ENCODE data around the gene ADSL. TPM values are rescaled to one million over a fixed set of nuclear protein-coding genes. Genes with fewer than 3 reads are reported as not detected.

ADSL gene
- total and polyA plus RNA-seq, 4 donors, result 19.4 to 54.5 (median 39.8) TPM

DNA sequence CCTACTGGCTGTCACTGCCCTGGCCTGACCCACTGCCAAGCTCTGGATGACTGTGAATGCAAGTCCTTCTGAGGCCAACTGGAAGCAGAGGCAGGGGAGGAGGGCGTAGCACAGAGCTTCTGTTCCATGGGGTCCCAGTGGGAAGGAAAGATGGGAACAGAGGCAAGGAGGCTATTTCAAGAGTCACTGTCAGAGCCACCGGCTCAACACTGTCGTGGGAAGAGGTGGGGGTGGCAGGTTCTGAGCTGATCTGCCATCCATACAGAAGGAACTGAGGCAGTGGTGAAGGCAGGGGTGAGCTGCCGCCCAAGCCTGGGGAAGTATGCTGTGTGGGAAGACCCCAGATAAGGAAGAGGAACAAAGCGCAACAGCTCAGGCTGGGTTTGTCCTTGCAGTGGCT lies 78.8 kb downstream of the ADSL start (continued):
- TF ChIP-seq GABPA (IDR thresholded peaks at IDR 0.05 in 1 of 2, conservative IDR thresholded peaks at IDR 0.05 in 1 of 2) (no peak), HNF4G (IDR thresholded peaks at IDR 0.05) (no peak)
- TF ChIP-seq, protein P1, sequence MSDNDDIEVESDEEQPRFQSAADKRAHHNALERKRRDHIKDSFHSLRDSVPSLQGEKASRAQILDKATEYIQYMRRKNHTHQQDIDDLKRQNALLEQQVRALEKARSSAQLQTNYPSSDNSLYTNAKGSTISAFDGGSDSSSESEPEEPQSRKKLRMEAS (IDR thresholded peaks at IDR 0.05), result no peak

DNA sequence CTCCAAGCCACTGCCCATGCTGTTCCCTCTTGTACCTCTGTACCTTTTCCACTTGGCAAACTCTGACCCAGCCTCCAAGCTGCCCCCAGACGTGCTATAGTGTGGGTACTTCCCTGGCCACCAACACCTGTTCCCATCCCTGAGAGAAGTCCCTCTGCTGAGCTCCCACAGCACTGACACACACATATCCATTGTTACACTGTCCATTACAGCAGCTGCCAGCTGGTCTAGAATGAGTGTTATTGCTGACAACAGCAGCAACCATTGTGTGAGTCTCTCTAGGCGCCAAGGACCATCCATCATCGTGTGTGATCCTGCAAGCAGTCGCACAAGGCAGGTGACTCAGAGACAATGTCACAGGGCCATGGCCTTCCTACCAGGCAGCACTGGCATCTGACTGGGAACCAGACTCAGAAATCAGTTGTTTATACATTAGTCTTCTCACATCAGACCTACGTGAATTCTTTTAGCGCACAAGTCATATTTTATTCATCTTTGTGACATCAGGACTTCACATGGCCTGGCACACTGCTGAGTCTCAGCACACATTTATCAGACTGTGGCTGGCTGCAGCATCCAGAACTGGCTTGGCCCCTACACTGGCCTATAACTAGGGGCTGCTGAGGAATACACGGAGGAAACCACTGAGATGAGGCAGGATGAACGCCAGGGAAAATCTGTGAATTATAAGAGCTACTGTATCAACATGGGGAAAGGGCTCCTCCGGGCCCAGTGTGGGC lies 80.5 kb downstream of the ADSL start:
- no peak overlapping the region for H3K27ac ChIP-seq (ENCODE audit: low read depth in 1 of 2, low read length in 2 of 2)
- H3K36me3 ChIP-seq (ENCODE audit: control insufficient read depth in 4 of 4, insufficient read depth in 3 of 4, low read depth in 1 of 4, low read length in 3 of 4), result peaks cover 0 to 49% (median 21%) of the 10 kb centered on the region in 4 donors
- DNase-seq (ENCODE audit: low spot score), result no peak
- H3K9ac ChIP-seq (ENCODE audit: low read depth in 1 of 2, low read length in 2 of 2), result no peak overlapping the region
- no peaks in the 10 kb centered on the region for H3K27me3 ChIP-seq (ENCODE audit: control insufficient read depth in 4 of 4, insufficient read depth in 4 of 4, low read length in 3 of 4)
- TF ChIP-seq, protein P1 (IDR thresholded peaks at IDR 0.05), result no peak
- H3K4me1 ChIP-seq (ENCODE audit: control insufficient read depth in 4 of 4, insufficient read depth in 4 of 4, low read length in 3 of 4), result no peaks in the 10 kb centered on the region
- no peak overlapping the region for H3K4me3 ChIP-seq (ENCODE audit: low read depth in 1 of 3, low read length in 3 of 3)
- no peaks in the 10 kb centered on the region for H3K9me3 ChIP-seq (ENCODE audit: control insufficient read depth in 4 of 4, low read length in 3 of 4)
- WGBS, result 92% methylated on average over 9 of the region's 9 CpGs

DNA sequence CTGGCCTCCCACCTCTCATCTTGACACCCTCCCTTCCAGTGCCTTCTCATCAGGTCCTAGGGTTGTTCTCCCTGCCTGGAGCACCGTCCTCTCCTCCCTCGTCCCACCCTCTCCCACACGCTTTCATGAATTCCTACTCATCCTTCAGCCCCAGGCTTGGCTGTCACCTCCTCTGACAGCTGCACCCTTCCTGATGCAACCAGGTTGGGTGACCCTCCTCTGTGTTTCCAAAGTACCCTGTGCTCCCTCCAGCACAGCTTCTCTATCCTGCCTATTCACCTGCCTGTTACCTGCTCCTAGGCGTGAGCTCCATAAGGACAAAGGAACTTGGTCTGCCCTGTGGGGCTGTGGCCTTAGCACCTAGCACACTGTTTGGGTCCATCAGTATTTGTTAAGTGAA lies 82.5 kb downstream of the ADSL start:
- WGBS, result 95% methylated on average over 4 of the region's 4 CpGs
- no peak for DNase-seq (ENCODE audit: low spot score)
- no peaks in the 10 kb centered on the region for H3K9me3 ChIP-seq (ENCODE audit: control insufficient read depth in 4 of 4, low read length in 3 of 4)
- no peaks in the 10 kb centered on the region for H3K27me3 ChIP-seq (ENCODE audit: control insufficient read depth in 4 of 4, insufficient read depth in 4 of 4, low read length in 3 of 4)
- H3K9ac ChIP-seq (ENCODE audit: low read depth in 1 of 2, low read length in 2 of 2), result no peak overlapping the region
- H3K27ac ChIP-seq (ENCODE audit: low read depth in 1 of 2, low read length in 2 of 2), result no peak overlapping the region
- H3K4me3 ChIP-seq (ENCODE audit: low read depth in 1 of 3, low read length in 3 of 3), result no peak overlapping the region
- TF ChIP-seq FOXA2 (IDR thresholded peaks at IDR 0.05) (no peak), FOXA1 (IDR thresholded peaks at IDR 0.05) (no peak)
- H3K4me1 ChIP-seq (ENCODE audit: control insufficient read depth in 4 of 4, insufficient read depth in 4 of 4, low read length in 3 of 4), result peaks cover 0 to 3% (median 0%) of the 10 kb centered on the region in 4 donors
- peaks cover 0 to 33% (median 18%) of the 10 kb centered on the region in 4 donors for H3K36me3 ChIP-seq (ENCODE audit: control insufficient read depth in 4 of 4, insufficient read depth in 3 of 4, low read depth in 1 of 4, low read length in 3 of 4)

DNA sequence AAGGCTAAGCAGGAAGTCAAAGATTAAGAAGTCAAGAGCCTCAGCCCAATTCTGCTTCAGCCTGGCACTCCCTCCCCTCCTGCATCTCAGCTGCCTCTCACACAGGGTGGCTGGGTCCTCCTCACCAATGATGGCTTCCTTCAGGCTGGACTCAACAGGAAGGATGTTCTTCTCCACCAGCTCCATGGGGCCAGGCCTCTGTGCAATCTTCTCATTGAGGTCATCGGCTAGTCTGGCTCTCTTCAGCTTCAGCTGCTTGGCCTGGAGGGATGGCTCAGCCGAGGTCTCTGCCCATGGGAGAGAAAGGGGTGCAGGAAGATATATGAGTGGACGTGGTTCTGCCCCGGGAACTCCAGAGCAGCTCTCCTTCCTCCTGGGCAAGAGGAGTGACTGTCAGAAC lies 83.2 kb downstream of the ADSL start:
- Histone ChIP-seq H3K27ac (ENCODE audit: low read depth in 1 of 2, low read length in 2 of 2) (no peak overlapping the region), H3K36me3 (ENCODE audit: control insufficient read depth in 4 of 4, insufficient read depth in 3 of 4, low read depth in 1 of 4, low read length in 3 of 4) (peaks cover 0 to 28% (median 18%) of the 10 kb centered on the region in 4 donors), H3K4me1 (ENCODE audit: control insufficient read depth in 4 of 4, insufficient read depth in 4 of 4, low read length in 3 of 4) (peaks cover 0 to 3% (median 0%) of the 10 kb centered on the region in 4 donors), H3K4me3 (ENCODE audit: low read depth in 1 of 3, low read length in 3 of 3) (no peak overlapping the region), H3K9me3 (ENCODE audit: control insufficient read depth in 4 of 4, low read length in 3 of 4) (no peaks in the 10 kb centered on the region), H3K27me3 (ENCODE audit: control insufficient read depth in 4 of 4, insufficient read depth in 4 of 4, low read length in 3 of 4) (no peaks in the 10 kb centered on the region), H3K9ac (ENCODE audit: low read depth in 1 of 2, low read length in 2 of 2) (no peak overlapping the region)
- WGBS, result 94% methylated on average over 4 of the region's 4 CpGs
- no peak for DNase-seq (ENCODE audit: low spot score)
- TF ChIP-seq RAD21 (IDR thresholded peaks at IDR 0.05) (no peak), SP1 (IDR thresholded peaks at IDR 0.05) (no peak), TAF1 (conservative IDR thresholded peaks at IDR 0.05) (no peak), FOXA1 (IDR thresholded peaks at IDR 0.05) (no peak), EGR1 (IDR thresholded peaks at IDR 0.05; ENCODE audit: low read depth in 2 of 2) (no peak), RXRA (IDR thresholded peaks at IDR 0.05) (no peak), JUND (IDR thresholded peaks at IDR 0.05) (no peak), GABPA (IDR thresholded peaks at IDR 0.05 in 1 of 2, conservative IDR thresholded peaks at IDR 0.05 in 1 of 2) (no peak), YY1 (IDR thresholded peaks at IDR 0.05) (no peak), HNF4G (IDR thresholded peaks at IDR 0.05) (no peak), FOXA2 (IDR thresholded peaks at IDR 0.05) (no peak), NR2F2 (IDR thresholded peaks at IDR 0.05) (no peak), HNF4A (conservative IDR thresholded peaks at IDR 0.05) (no peak)
- TF ChIP-seq, protein P2, sequence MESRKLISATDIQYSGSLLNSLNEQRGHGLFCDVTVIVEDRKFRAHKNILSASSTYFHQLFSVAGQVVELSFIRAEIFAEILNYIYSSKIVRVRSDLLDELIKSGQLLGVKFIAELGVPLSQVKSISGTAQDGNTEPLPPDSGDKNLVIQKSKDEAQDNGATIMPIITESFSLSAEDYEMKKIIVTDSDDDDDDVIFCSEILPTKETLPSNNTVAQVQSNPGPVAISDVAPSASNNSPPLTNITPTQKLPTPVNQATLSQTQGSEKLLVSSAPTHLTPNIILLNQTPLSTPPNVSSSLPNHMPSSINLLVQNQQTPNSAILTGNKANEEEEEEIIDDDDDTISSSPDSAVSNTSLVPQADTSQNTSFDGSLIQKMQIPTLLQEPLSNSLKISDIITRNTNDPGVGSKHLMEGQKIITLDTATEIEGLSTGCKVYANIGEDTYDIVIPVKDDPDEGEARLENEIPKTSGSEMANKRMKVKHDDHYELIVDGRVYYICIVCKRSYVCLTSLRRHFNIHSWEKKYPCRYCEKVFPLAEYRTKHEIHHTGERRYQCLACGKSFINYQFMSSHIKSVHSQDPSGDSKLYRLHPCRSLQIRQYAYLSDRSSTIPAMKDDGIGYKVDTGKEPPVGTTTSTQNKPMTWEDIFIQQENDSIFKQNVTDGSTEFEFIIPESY (IDR thresholded peaks at IDR 0.05), result no peak
- TF ChIP-seq, protein P3, sequence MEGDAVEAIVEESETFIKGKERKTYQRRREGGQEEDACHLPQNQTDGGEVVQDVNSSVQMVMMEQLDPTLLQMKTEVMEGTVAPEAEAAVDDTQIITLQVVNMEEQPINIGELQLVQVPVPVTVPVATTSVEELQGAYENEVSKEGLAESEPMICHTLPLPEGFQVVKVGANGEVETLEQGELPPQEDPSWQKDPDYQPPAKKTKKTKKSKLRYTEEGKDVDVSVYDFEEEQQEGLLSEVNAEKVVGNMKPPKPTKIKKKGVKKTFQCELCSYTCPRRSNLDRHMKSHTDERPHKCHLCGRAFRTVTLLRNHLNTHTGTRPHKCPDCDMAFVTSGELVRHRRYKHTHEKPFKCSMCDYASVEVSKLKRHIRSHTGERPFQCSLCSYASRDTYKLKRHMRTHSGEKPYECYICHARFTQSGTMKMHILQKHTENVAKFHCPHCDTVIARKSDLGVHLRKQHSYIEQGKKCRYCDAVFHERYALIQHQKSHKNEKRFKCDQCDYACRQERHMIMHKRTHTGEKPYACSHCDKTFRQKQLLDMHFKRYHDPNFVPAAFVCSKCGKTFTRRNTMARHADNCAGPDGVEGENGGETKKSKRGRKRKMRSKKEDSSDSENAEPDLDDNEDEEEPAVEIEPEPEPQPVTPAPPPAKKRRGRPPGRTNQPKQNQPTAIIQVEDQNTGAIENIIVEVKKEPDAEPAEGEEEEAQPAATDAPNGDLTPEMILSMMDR (IDR thresholded peaks at IDR 0.05; ENCODE audit: low read depth, low read length, missing input control), result no peak
- TF ChIP-seq, protein P4, sequence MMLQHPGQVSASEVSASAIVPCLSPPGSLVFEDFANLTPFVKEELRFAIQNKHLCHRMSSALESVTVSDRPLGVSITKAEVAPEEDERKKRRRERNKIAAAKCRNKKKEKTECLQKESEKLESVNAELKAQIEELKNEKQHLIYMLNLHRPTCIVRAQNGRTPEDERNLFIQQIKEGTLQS (IDR thresholded peaks at IDR 0.05), result no peak
- TF ChIP-seq, protein P1 (IDR thresholded peaks at IDR 0.05), result no peak

Measured in liver (tissue), 9 donors.